ENCODE data around the gene MTERF2. TPM values are rescaled to one million over a fixed set of nuclear protein-coding genes. Genes with fewer than 3 reads are reported as not detected.

MTERF2 gene
- polyA plus RNA-seq, 3 donors: 0.54 to 1.2 (median 0.73) TPM

GRCh38 chr12:107012736-107013425, 25.9 kb upstream of the MTERF2 start:
- WGBS (ENCODE audit: insufficient coverage): 100% methylated on average over 1 of the region's 1 CpG

DNA sequence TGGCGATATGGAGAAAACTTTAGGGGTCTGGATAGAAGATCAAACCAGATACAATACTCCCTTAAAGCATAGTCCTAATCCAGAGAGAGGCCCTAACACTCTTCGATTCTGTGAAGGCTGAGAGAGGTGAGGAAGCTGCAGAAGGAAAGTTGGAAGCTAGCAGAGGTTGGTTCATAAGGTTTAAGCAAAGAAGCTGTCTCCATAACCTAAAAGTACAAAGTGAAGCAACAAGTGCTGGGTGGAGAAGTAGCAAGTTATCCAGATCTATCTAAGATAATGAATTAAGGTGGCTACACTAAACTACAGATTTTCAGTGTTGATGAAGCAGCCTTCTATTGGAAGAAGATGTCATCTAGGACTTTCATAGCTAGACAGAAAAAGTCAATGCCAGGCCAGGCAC, 24.6 kb upstream of the MTERF2 start:
- H3K4me1 ChIP-seq (ENCODE audit: control insufficient read depth in 1 of 2, insufficient read depth in 2 of 2, low read length in 2 of 2): no peaks in the 10 kb centered on the region
- H3K27me3 ChIP-seq (ENCODE audit: control insufficient read depth in 2 of 2, insufficient read depth in 2 of 2, low read length in 2 of 2): no peaks in the 10 kb centered on the region
- TF ChIP-seq, protein P1, sequence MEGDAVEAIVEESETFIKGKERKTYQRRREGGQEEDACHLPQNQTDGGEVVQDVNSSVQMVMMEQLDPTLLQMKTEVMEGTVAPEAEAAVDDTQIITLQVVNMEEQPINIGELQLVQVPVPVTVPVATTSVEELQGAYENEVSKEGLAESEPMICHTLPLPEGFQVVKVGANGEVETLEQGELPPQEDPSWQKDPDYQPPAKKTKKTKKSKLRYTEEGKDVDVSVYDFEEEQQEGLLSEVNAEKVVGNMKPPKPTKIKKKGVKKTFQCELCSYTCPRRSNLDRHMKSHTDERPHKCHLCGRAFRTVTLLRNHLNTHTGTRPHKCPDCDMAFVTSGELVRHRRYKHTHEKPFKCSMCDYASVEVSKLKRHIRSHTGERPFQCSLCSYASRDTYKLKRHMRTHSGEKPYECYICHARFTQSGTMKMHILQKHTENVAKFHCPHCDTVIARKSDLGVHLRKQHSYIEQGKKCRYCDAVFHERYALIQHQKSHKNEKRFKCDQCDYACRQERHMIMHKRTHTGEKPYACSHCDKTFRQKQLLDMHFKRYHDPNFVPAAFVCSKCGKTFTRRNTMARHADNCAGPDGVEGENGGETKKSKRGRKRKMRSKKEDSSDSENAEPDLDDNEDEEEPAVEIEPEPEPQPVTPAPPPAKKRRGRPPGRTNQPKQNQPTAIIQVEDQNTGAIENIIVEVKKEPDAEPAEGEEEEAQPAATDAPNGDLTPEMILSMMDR (IDR thresholded peaks at IDR 0.05): no peak
- no peaks in the 10 kb centered on the region for H4K20me1 ChIP-seq (ENCODE audit: insufficient read depth, low read length)
- H3K36me3 ChIP-seq (replicated peaks in 1 of 2; ENCODE audit: control insufficient read depth in 1 of 2, insufficient read depth in 2 of 2, low read length in 2 of 2): no peaks in the 10 kb centered on the region
- no peaks in the 10 kb centered on the region for H3K79me2 ChIP-seq (ENCODE audit: insufficient read depth, low read length)
- peaks cover 0 to 7% of the 10 kb centered on the region in 2 donors for H3K9me3 ChIP-seq (replicated peaks in 1 of 2; ENCODE audit: control insufficient read depth in 1 of 2, insufficient read depth in 1 of 2, low read length in 2 of 2)
- no peak overlapping the region for H3K27ac Mint-ChIP-seq
- no peak overlapping the region for H3K4me3 Mint-ChIP-seq
- no peak for DNase-seq
- peaks cover 4 to 20% (median 12%) of the 10 kb centered on the region in 7 donors for H3K9me3 Mint-ChIP-seq
- H3K4me3 ChIP-seq (replicated peaks in 1 of 3; ENCODE audit: low read depth in 2 of 3, low read length in 3 of 3): no peak overlapping the region
- no CpG with 5 or more reads among the region's 2 CpGs for WGBS (ENCODE audit: insufficient coverage)
- H3K27ac ChIP-seq (ENCODE audit: low read depth in 1 of 2, low read length in 2 of 2): no peak overlapping the region
- H3K4me2 ChIP-seq (replicated peaks; ENCODE audit: extremely low read depth, low read length, poor library complexity, severe bottlenecking): no peak overlapping the region
- no peak overlapping the region for H2AFZ ChIP-seq (ENCODE audit: insufficient read depth, low read depth, low read length, poor library complexity, severe bottlenecking)
- intact Hi-C loops (cut with micrococcal nuclease): no loop called here
- H3K4me1 Mint-ChIP-seq: no peaks in the 10 kb centered on the region
- H3K36me3 Mint-ChIP-seq: peaks cover 2 to 4% of the 10 kb centered on the region in 2 donors
- H3K9ac ChIP-seq (ENCODE audit: insufficient read depth, low read length, poor library complexity, severe bottlenecking): no peak overlapping the region
- no peaks in the 10 kb centered on the region for H3K27me3 Mint-ChIP-seq (ENCODE audit: low read depth in 3 of 3)

More at GRCh38 chr12:107012736-107013425, 25.9 kb upstream of the MTERF2 start:
- no peak for DNase-seq
- no peak overlapping the region for H3K4me2 ChIP-seq (replicated peaks; ENCODE audit: extremely low read depth, low read length, poor library complexity, severe bottlenecking)
- no peaks in the 10 kb centered on the region for H4K20me1 ChIP-seq (ENCODE audit: insufficient read depth, low read length)
- H3K27me3 Mint-ChIP-seq (ENCODE audit: low read depth in 3 of 3): no peaks in the 10 kb centered on the region
- no peak overlapping the region for H3K27ac ChIP-seq (ENCODE audit: low read depth in 1 of 2, low read length in 2 of 2)
- H3K9me3 ChIP-seq (replicated peaks in 1 of 2; ENCODE audit: control insufficient read depth in 1 of 2, insufficient read depth in 1 of 2, low read length in 2 of 2): peaks cover 0 to 4% of the 10 kb centered on the region in 2 donors
- H3K4me1 Mint-ChIP-seq: no peaks in the 10 kb centered on the region
- H3K4me3 ChIP-seq (replicated peaks in 1 of 3; ENCODE audit: low read depth in 2 of 3, low read length in 3 of 3): no peak overlapping the region
- intact Hi-C loops (cut with micrococcal nuclease): no loop called here
- no peaks in the 10 kb centered on the region for H3K27me3 ChIP-seq (ENCODE audit: control insufficient read depth in 2 of 2, insufficient read depth in 2 of 2, low read length in 2 of 2)
- no peaks in the 10 kb centered on the region for H3K4me1 ChIP-seq (ENCODE audit: control insufficient read depth in 1 of 2, insufficient read depth in 2 of 2, low read length in 2 of 2)
- no peak overlapping the region for H3K27ac Mint-ChIP-seq
- H3K9ac ChIP-seq (ENCODE audit: insufficient read depth, low read length, poor library complexity, severe bottlenecking): no peak overlapping the region
- TF ChIP-seq, protein P1 (IDR thresholded peaks at IDR 0.05): no peak
- peaks cover 0 to 18% (median 7%) of the 10 kb centered on the region in 7 donors for H3K9me3 Mint-ChIP-seq
- no peaks in the 10 kb centered on the region for H3K79me2 ChIP-seq (ENCODE audit: insufficient read depth, low read length)
- no peaks in the 10 kb centered on the region for H3K36me3 ChIP-seq (replicated peaks in 1 of 2; ENCODE audit: control insufficient read depth in 1 of 2, insufficient read depth in 2 of 2, low read length in 2 of 2)
- peaks cover 5 to 6% of the 10 kb centered on the region in 2 donors for H3K36me3 Mint-ChIP-seq
- H2AFZ ChIP-seq (ENCODE audit: insufficient read depth, low read depth, low read length, poor library complexity, severe bottlenecking): no peak overlapping the region
- H3K4me3 Mint-ChIP-seq: no peak overlapping the region

Data from CD14-positive monocyte (primary cell).